Uterus (tissue), 4 donors: ENCODE data around the gene SPON1. TPM values are rescaled to one million over a fixed set of nuclear protein-coding genes. Genes with fewer than 3 reads are reported as not detected.

Experiments used
- DNase-seq, 2 donors: peaks; one replicate each; pipeline ENCODE4 v3.0.0-alpha.2; 2019 to 2020
- H3K27ac ChIP-seq, 2 donors: fragments of 200-600 bp; sonication (generic); 1 replicate in 1 of 2; 2 replicates in 1 of 2; pipeline ENCODE4 v1.5.1; 2016 to 2018
- H3K27me3 ChIP-seq, 2 donors: fragments of 200-600 bp; sonication (generic); one replicate each; pipeline ENCODE4 v1.5.1; 2018 to 2019; ENCODE audit warnings: control low read depth in 1 of 2
- H3K36me3 ChIP-seq, 2 donors: fragments of 200-600 bp; sonication (generic); one replicate each; pipeline ENCODE4 v1.5.1; 2019; ENCODE audit warnings: control low read depth in 1 of 2
- H3K4me1 ChIP-seq, 2 donors: fragments of 200-600 bp; sonication (generic); one replicate each; pipeline ENCODE4 v1.5.1; 2018 to 2019; ENCODE audit warnings: control low read depth in 1 of 2
- H3K4me3 ChIP-seq, 2 donors: fragments of 200-600 bp; sonication (generic); 1 replicate in 1 of 2; 2 replicates in 1 of 2; pipeline ENCODE4 v1.5.1; 2018 to 2019; ENCODE audit warnings: mild to moderate bottlenecking in 1 of 2
- H3K9me3 ChIP-seq, 2 donors: fragments of 200-600 bp; sonication (generic); one replicate each; pipeline ENCODE4 v1.5.1; 2019; ENCODE audit warnings: control low read depth in 1 of 2
- POLR2A ChIP-seq, 2 donors: fragments of 450-650 bp; IDR thresholded peaks; one replicate each; pipeline ENCODE4 v1.6.1; 2016; ENCODE audit warnings: antibody characterized with exemption in 2 of 2, mild to moderate bottlenecking in 1 of 2, moderate library complexity in 1 of 2
- intact Hi-C: fragments of 100-400 bp; cut with DNase I; formaldehyde crosslinking; loops from one replicate; pipeline ENCODE4 v1.15.1; 2023; ENCODE audit warnings: low total_unique reads
- total RNA-seq, 4 donors: library from RNA; depleted of rRNA in 3 of 4; stranded (reverse); fragments of >200 nt in 3 of 4; gene quantifications; one replicate each; pipeline versions ENCODE4 v1.1.0 to v1.2.4, GENCODE V29; 2014 to 2023
- TF ChIP-seq, protein P1 (sequence below), 4 experiments: fragments of 200-600 bp in 2 of 4; fragments of 450-650 bp in 2 of 4; sonication (generic) in 2 of 4; IDR thresholded peaks; one replicate each; pipeline ENCODE4 v1.5.1; 2016 to 2019; ENCODE audit warnings: antibody characterized with exemption in 4 of 4, mild to moderate bottlenecking in 2 of 4, moderate library complexity in 1 of 4
- donor health status: DM: yes; HTN: yes; CAD: no.

SPON1 gene
- total RNA-seq, 4 donors from 2014 or later, result 18.8 to 139 (median 28.8) TPM

DNA sequence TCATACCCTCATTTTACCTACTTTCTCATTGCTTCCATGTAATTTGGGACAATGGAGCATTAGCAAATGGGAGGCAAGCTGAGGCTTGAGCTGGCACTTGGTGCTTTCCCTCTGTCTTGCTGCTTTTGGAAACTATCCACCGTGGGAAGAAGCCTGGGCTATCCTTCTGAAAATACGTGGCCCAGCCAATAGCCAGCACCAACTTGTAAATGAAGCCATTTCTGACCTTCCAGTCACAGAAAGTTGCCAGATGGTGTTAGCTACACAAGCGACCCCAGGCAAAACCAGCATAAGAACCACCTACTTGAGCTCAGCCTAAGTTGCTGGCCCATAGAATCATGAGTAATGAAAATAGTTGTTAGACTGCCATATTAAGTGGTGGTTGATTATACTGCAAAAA lies 18.5 kb upstream of the SPON1 start:
- intact Hi-C loops, result no loop called here
- Histone ChIP-seq H3K4me3 (no peak overlapping the region), H3K27me3 (no peaks in the 10 kb centered on the region), H3K36me3 (no peaks in the 10 kb centered on the region), H3K27ac (no peak overlapping the region), H3K9me3 (no peaks in the 10 kb centered on the region), H3K4me1 (peaks cover 0 to 4% of the 10 kb centered on the region in 2 donors)
- DNase-seq, result no peak
- TF ChIP-seq POLR2A (IDR thresholded peaks at IDR 0.05), result no peak
- TF ChIP-seq, protein P1, sequence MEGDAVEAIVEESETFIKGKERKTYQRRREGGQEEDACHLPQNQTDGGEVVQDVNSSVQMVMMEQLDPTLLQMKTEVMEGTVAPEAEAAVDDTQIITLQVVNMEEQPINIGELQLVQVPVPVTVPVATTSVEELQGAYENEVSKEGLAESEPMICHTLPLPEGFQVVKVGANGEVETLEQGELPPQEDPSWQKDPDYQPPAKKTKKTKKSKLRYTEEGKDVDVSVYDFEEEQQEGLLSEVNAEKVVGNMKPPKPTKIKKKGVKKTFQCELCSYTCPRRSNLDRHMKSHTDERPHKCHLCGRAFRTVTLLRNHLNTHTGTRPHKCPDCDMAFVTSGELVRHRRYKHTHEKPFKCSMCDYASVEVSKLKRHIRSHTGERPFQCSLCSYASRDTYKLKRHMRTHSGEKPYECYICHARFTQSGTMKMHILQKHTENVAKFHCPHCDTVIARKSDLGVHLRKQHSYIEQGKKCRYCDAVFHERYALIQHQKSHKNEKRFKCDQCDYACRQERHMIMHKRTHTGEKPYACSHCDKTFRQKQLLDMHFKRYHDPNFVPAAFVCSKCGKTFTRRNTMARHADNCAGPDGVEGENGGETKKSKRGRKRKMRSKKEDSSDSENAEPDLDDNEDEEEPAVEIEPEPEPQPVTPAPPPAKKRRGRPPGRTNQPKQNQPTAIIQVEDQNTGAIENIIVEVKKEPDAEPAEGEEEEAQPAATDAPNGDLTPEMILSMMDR (IDR thresholded peaks at IDR 0.05), result no peak

DNA sequence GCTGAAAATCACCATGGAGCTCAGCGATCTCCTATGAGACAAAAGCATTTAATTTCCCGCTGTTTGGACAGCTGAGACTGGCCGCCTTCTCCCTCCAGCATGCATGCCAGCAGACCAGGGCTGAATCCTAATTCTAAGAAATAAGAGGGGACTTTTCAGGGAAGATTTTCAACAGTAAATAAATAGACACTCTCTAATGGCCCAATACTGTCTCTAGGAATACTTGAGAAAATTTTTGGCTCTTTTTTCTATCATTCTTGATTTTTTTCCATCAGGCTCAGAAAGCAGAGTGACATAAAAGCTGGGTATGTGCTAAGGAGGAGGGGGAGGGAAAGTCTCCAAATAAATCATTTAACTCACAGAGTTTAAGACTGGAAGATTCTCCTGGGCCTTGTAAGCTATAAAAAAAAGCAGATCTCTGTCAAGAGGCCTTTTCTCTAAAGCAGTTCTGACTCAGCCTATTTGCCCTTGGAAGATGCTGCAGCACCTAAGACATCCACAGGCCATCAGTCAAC lies 17.6 kb upstream of the SPON1 start:
- peak overlapping the region in 1 of 2 donors; percentile 53 for H3K27ac ChIP-seq
- intact Hi-C loops, result no loop called here

DNA sequence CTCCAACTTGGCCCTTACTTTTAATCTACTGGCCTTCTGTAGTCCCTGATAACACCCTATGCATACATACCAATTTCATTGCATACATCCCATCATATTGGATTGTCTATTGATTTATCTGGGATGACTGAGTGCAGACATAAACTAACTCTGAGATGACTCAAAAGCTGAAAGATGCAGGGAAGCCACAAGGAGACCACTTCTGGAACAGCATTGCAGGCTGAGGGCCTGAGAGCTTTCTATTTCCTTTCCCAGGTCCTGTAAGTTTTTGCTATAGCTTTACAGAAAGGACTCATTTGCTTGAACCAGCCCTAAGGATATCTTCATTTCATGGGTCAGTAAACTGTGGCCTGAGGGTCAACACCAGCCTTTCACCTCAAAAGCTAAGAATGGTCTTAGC lies 15.1 kb upstream of the SPON1 start:
- TF ChIP-seq POLR2A (IDR thresholded peaks at IDR 0.05), result no peak
- TF ChIP-seq, protein P1 (IDR thresholded peaks at IDR 0.05), result no peak
- Histone ChIP-seq H3K36me3 (no peaks in the 10 kb centered on the region), H3K4me1 (peaks cover 0 to 4% of the 10 kb centered on the region in 2 donors), H3K27me3 (no peaks in the 10 kb centered on the region), H3K27ac (no peak overlapping the region), H3K4me3 (no peak overlapping the region), H3K9me3 (no peaks in the 10 kb centered on the region)
- intact Hi-C loops, result no loop called here
- DNase-seq, result no peak

More for the DNA sequence above, 17.6 kb upstream of the SPON1 start:
- no peaks in the 10 kb centered on the region for H3K36me3 ChIP-seq
- TF ChIP-seq, protein P1 (IDR thresholded peaks at IDR 0.05), result no peak
- TF ChIP-seq POLR2A (IDR thresholded peaks at IDR 0.05), result no peak
- H3K4me3 ChIP-seq, result no peak overlapping the region
- peaks cover 0 to 4% of the 10 kb centered on the region in 2 donors for H3K4me1 ChIP-seq
- no peaks in the 10 kb centered on the region for H3K27me3 ChIP-seq
- no peaks in the 10 kb centered on the region for H3K9me3 ChIP-seq
- DNase-seq, result no peak

DNA sequence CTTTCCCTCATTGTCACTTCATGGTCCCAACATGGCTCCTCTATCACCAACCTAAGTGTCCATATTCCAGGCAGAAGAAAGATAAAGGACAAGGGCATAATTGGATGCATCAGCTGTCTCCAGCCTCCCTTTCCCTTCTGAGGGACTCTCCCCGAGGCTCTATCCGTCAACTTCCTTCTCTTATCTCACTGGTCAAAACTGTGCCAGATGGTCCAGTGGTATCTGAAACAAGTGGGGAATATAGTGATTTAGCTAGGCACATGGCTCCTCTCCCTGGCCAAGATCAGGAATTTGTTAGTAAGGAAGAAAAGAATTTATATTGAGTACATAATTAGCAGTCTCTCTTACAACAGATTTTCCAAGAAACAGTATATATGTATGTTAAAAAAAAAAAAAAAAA lies 12.6 kb upstream of the SPON1 start:
- DNase-seq, result no peak
- TF ChIP-seq, protein P1 (IDR thresholded peaks at IDR 0.05), result no peak
- TF ChIP-seq POLR2A (IDR thresholded peaks at IDR 0.05), result no peak
- H3K27me3 ChIP-seq, result no peaks in the 10 kb centered on the region
- no peak overlapping the region for H3K4me3 ChIP-seq
- H3K27ac ChIP-seq, result no peak overlapping the region
- no peaks in the 10 kb centered on the region for H3K9me3 ChIP-seq
- peaks cover 0 to 4% of the 10 kb centered on the region in 2 donors for H3K4me1 ChIP-seq
- no peaks in the 10 kb centered on the region for H3K36me3 ChIP-seq
- intact Hi-C loops, result no loop called here

DNA sequence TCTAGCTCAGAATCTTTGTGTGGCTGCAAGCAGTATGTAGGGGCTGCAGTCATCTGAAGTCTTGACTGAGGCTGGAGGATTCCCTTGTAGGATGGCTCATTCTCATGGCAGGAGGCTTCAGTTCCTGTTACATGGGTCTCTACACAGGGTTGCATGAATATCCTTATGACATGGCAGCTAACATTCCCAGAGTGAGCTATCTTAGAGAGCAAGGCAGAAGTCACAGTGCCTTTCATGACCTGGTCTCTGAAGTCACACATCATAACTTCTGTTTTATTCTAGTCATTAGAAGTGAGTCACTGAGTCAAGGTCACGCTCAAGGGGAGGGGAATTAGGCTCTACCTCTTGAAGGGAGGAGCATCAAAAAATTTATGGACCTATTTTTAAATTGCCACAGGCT lies 10.3 kb upstream of the SPON1 start:
- DNase-seq, result no peak
- Histone ChIP-seq H3K4me1 (no peaks in the 10 kb centered on the region), H3K9me3 (no peaks in the 10 kb centered on the region), H3K27ac (no peak overlapping the region), H3K27me3 (no peaks in the 10 kb centered on the region), H3K4me3 (no peak overlapping the region), H3K36me3 (no peaks in the 10 kb centered on the region)
- TF ChIP-seq POLR2A (IDR thresholded peaks at IDR 0.05), result no peak
- TF ChIP-seq, protein P1 (IDR thresholded peaks at IDR 0.05), result no peak
- intact Hi-C loops, result no loop called here
